IMR-90 (cell line): ENCODE results near the gene TNFRSF4. TPM values are rescaled to one million over a fixed set of nuclear protein-coding genes. Genes with fewer than 3 reads are reported as not detected.

Experiments used
- ATAC-seq: fragments of 200-7000 bp; cut with Tn5 transposase; 2 replicates; pipeline ENCODE4 v1.9.1; 2020; ENCODE audit warnings: low read depth, mild to moderate bottlenecking, moderate library complexity
- BruUV-seq: library from RNA; stranded (reverse); fragments of 400-500 nt; replicated peaks from 2 replicates; lab custom pipeline; 2021; lab: Mats Ljungman, UMichigan
- CTCF ChIA-PET: fragments of 300-600 bp; formaldehyde crosslinking; extraction: SDS; loops from one replicate; lab custom pipeline; 2021; ENCODE audit warnings: antibody characterized with exemption; lab: Yijun Ruan, JAX
- POLR2A ChIA-PET: fragments of 300-600 bp; sonication (Branson Sonifier 250); formaldehyde crosslinking; loops from one replicate; lab custom pipeline; 2022; ENCODE audit warnings: antibody characterized with exemption; ENCODE audit not compliant: unreplicated experiment; lab: Charles Lee
- DNase-seq: peaks from one replicate; pipeline ENCODE4 v3.0.0; 2013
- H2AFZ ChIP-seq: replicated peaks from 2 replicates; pipeline ENCODE3; 2013; ENCODE audit warnings: low read length, mild to moderate bottlenecking; ENCODE audit not compliant: poor library complexity
- H2AK5ac ChIP-seq: 2 replicates; pipeline ENCODE4 v1.6.1; 2013; ENCODE audit warnings: low read depth, low read length, inconsistent platforms
- H2AK9ac ChIP-seq: replicated peaks from 2 replicates; pipeline ENCODE3; 2013; ENCODE audit warnings: mild to moderate bottlenecking, low read depth, low read length, moderate library complexity; ENCODE audit not compliant: poor library complexity
- H2BK120ac ChIP-seq: 2 replicates; pipeline ENCODE4 v1.6.1; 2013; ENCODE audit warnings: low read depth, low read length, inconsistent platforms
- H2BK15ac ChIP-seq: 3 replicates; pipeline ENCODE4 v1.6.1; 2013; ENCODE audit warnings: low read depth, low read length, inconsistent platforms
- H2BK20ac ChIP-seq: 2 replicates; pipeline ENCODE4 v1.6.1; 2013; ENCODE audit warnings: low read depth, mild to moderate bottlenecking, inconsistent platforms, low read length, moderate library complexity
- H2BK5ac ChIP-seq: 2 replicates; pipeline ENCODE4 v1.6.1; 2013; ENCODE audit warnings: mild to moderate bottlenecking, low read depth, low read length, inconsistent platforms; ENCODE audit not compliant: poor library complexity, severe bottlenecking
- H3K14ac ChIP-seq: replicated peaks from 2 replicates; pipeline ENCODE4 v1.6.1; 2013; ENCODE audit warnings: low read depth, low read length, inconsistent platforms
- H3K18ac ChIP-seq: 2 replicates; pipeline ENCODE4 v1.6.1; 2013; ENCODE audit warnings: low read depth, low read length, control low read depth
- H3K23ac ChIP-seq: 2 replicates; pipeline ENCODE4 v1.6.1; 2013; ENCODE audit warnings: low read depth, low read length, inconsistent platforms
- H3K27ac ChIP-seq: 2 replicates; pipeline ENCODE4 v1.5.1; 2013; ENCODE audit warnings: mild to moderate bottlenecking, control low read depth, low read length; ENCODE audit not compliant: insufficient read depth
- H3K27me3 ChIP-seq: 2 replicates; pipeline ENCODE4 v1.6.1; 2013; ENCODE audit warnings: low read length; ENCODE audit not compliant: control insufficient read depth, insufficient read depth
- H3K36me3 ChIP-seq: 2 replicates; pipeline ENCODE4 v1.6.1; 2013; ENCODE audit warnings: low read length, mixed read lengths; ENCODE audit not compliant: control insufficient read depth, insufficient read depth
- H3K4ac ChIP-seq: 2 replicates; pipeline ENCODE4 v1.6.1; 2013; ENCODE audit warnings: low read depth, low read length, inconsistent platforms
- H3K4me1 ChIP-seq: 2 replicates; pipeline ENCODE4 v1.6.1; 2013; ENCODE audit warnings: low read length, mixed read lengths; ENCODE audit not compliant: control insufficient read depth, insufficient read depth
- H3K4me2 ChIP-seq: 2 replicates; pipeline ENCODE4 v1.6.1; 2013; ENCODE audit warnings: low read depth, mild to moderate bottlenecking, control low read depth, low read length, moderate library complexity
- H3K4me3 ChIP-seq: 2 replicates; pipeline ENCODE4 v1.5.1; 2013; ENCODE audit warnings: low read depth, mild to moderate bottlenecking, control low read depth, low read length, moderate library complexity; ENCODE audit not compliant: insufficient read depth
- H3K56ac ChIP-seq: 2 replicates; pipeline ENCODE4 v1.6.1; 2013; ENCODE audit warnings: low read length, inconsistent platforms; ENCODE audit not compliant: insufficient read depth; ENCODE audit errors: extremely low read depth
- H3K79me1 ChIP-seq, 2 experiments: 2 replicates each; pipeline ENCODE4 v1.6.1; 2013; ENCODE audit warnings: low read length in 2 of 2, inconsistent platforms in 1 of 2, low read depth in 1 of 2
- H3K9ac ChIP-seq: 2 replicates; pipeline ENCODE4 v1.6.1; 2013; ENCODE audit warnings: low read depth, low read length, control low read depth
- H3K9me1 ChIP-seq: 2 replicates; pipeline ENCODE4 v1.6.1; 2013; ENCODE audit warnings: low read length, inconsistent platforms; ENCODE audit not compliant: insufficient read depth
- H3K9me3 ChIP-seq: 2 replicates; pipeline ENCODE4 v1.6.1; 2013; ENCODE audit warnings: low read length; ENCODE audit not compliant: control insufficient read depth, insufficient read depth
- H4K20me1 ChIP-seq: 2 replicates; pipeline ENCODE4 v1.6.1; 2013; ENCODE audit warnings: low read length, inconsistent platforms; ENCODE audit not compliant: insufficient read depth
- H4K5ac ChIP-seq: 2 replicates; pipeline ENCODE4 v1.6.1; 2013; ENCODE audit warnings: mild to moderate bottlenecking, low read depth, low read length, control low read depth
- H4K8ac ChIP-seq, 2 experiments: 2 replicates each; pipeline ENCODE4 v1.6.1; 2013; ENCODE audit warnings: low read depth in 2 of 2, low read length in 2 of 2, control low read depth in 1 of 2, inconsistent platforms in 1 of 2
- H4K91ac ChIP-seq: 2 replicates; pipeline ENCODE4 v1.6.1; 2013; ENCODE audit warnings: low read depth, low read length, inconsistent platforms; ENCODE audit not compliant: insufficient read depth
- BHLHE40 ChIP-seq: fragments of 150-350 bp; IDR thresholded peaks from 2 replicates; pipeline ENCODE4 v1.6.1; 2016; ENCODE audit warnings: mild to moderate bottlenecking, low read depth, low read length
- CHD1 ChIP-seq: IDR thresholded peaks from 2 replicates; pipeline ENCODE4 v1.6.1; 2012; ENCODE audit warnings: low read depth, low read length, improper control_type of control experiment
- CTCF ChIP-seq: conservative IDR thresholded peaks from 2 replicates; pipeline ENCODE4 v1.5.1; 2012; ENCODE audit warnings: mild to moderate bottlenecking, low read depth, low read length, improper control_type of control experiment
- MAFK ChIP-seq: IDR thresholded peaks from 2 replicates; pipeline ENCODE4 v1.6.1; 2012; ENCODE audit warnings: low read depth, low read length, improper control_type of control experiment
- MAZ ChIP-seq: IDR thresholded peaks from 2 replicates; pipeline ENCODE4 v1.6.1; 2012; ENCODE audit warnings: low read depth, mild to moderate bottlenecking, low read length, improper control_type of control experiment, moderate library complexity, borderline replicate concordance
- POLR2A ChIP-seq: IDR thresholded peaks from 2 replicates; pipeline ENCODE4 v1.6.1; 2012; ENCODE audit warnings: mild to moderate bottlenecking, low read depth, low read length
- RAD21 ChIP-seq: IDR thresholded peaks from 2 replicates; pipeline ENCODE4 v1.6.1; 2012; ENCODE audit warnings: low read length, improper control_type of control experiment
- RFX5 ChIP-seq: IDR thresholded peaks from 2 replicates; pipeline ENCODE4 v1.8.0; 2012; ENCODE audit warnings: low read depth, mild to moderate bottlenecking, low read length, moderate library complexity
- SMC3 ChIP-seq: fragments of 150-350 bp; IDR thresholded peaks from 2 replicates; pipeline ENCODE4 v1.6.1; 2016; ENCODE audit warnings: low read depth, mild to moderate bottlenecking, antibody characterized with exemption, low read length, moderate library complexity
- WGBS, 2 experiments: methylation state at CpG; one replicate each; pipeline versions ENCODE4 v1.1.5 to v1.1.7; 2013; ENCODE audit warnings: missing lambda C conversion rate in 2 of 2; ENCODE audit not compliant: insufficient read length in 1 of 2; ENCODE audit errors: extremely low coverage in 2 of 2; 5-methylcytosine and 5-hydroxymethylcytosine counted together
- dilution Hi-C: fragments of 300-500 bp; cut with HindIII; formaldehyde crosslinking; loops from one replicate; pipeline ENCODE4 v1.14.3; 2018; ENCODE audit warnings: low sequenced_read_pairs; ENCODE audit not compliant: unreplicated experiment
- in situ Hi-C: fragments of 300-500 bp; cut with MboI; formaldehyde crosslinking; loops from 3 replicates; pipeline ENCODE4 v1.14.3; 2019; ENCODE audit warnings: low sequenced_read_pairs, inconsistent platforms, mixed read lengths
- intact Hi-C: fragments of 100-400 bp; cut with micrococcal nuclease; formaldehyde crosslinking; loops from 2 replicates; pipeline ENCODE4 v1.10.0; 2022
- polyA plus RNA-seq, 3 experiments: library from polyadenylated mRNA; depleted of rRNA; stranded (reverse); fragments of >200 nt; gene quantifications; 2 replicates each; pipeline ENCODE4 v1.2.3, GENCODE V29; 2012; ENCODE audit warnings: low replicate concordance in 1 of 3
- total RNA-seq: library from RNA; depleted of rRNA; stranded (reverse); fragments of >200 nt; gene quantifications from 2 replicates; pipeline ENCODE4 v1.2.3, GENCODE V29; 2012
- TF ChIP-seq, protein P1 (sequence below): fragments of 150-350 bp; IDR thresholded peaks from 2 replicates; pipeline ENCODE4 v1.6.1; 2017; ENCODE audit warnings: mild to moderate bottlenecking, antibody characterized with exemption, low read length, low read depth

TNFRSF4 gene
- total and polyA plus RNA-seq, 2 of the 4 experiments (the other 2 are of a cell fraction): 0.15 TPM; not detected in 1

GRCh38 chr1:1243807-1244191 is 29.8 kb upstream of the TNFRSF4 start:
- Histone ChIP-seq H3K4me2 (no peak overlapping the region), H3K4me1 (peaks cover 8% of the 10 kb centered on the region), H3K56ac (no peak overlapping the region), H3K9me3 (no peaks in the 10 kb centered on the region), H3K9ac (no peak overlapping the region), H2BK20ac (no peak overlapping the region), H4K20me1 (no peaks in the 10 kb centered on the region), H4K8ac (no peak overlapping the region), H2AK9ac (peak overlapping the region; percentile 50), H3K9me1 (no peaks in the 10 kb centered on the region), H3K27ac (no peak overlapping the region), H3K36me3 (peaks cover 2% of the 10 kb centered on the region; the same call in 1 of the 2 replicates), H3K18ac (no peak overlapping the region), H3K79me1 (no peaks in the 10 kb centered on the region), H3K23ac (no peak overlapping the region), H2BK120ac (no peak overlapping the region), H2BK5ac (no peak overlapping the region), H2AFZ (no peak overlapping the region), H2AK5ac (no peak overlapping the region), H4K91ac (no peak overlapping the region), H3K14ac (no peak overlapping the region), H4K5ac (no peak overlapping the region), H3K4me3 (no peak overlapping the region), H3K4ac (no peak overlapping the region), H2BK15ac (no peak overlapping the region), H3K27me3 (no peaks in the 10 kb centered on the region)
- dilution Hi-C loops: no loop called here
- POLR2A ChIA-PET: no interaction called here
- BruUV-seq: no TSS peak
- CTCF ChIA-PET: no interaction called here
- ATAC-seq (no peak), DNase-seq (no peak)
- TF ChIP-seq MAZ: no peak
- no peak for TF ChIP-seq RAD21
- no peak for TF ChIP-seq MAFK
- TF ChIP-seq SMC3: no peak
- TF ChIP-seq, protein P1, sequence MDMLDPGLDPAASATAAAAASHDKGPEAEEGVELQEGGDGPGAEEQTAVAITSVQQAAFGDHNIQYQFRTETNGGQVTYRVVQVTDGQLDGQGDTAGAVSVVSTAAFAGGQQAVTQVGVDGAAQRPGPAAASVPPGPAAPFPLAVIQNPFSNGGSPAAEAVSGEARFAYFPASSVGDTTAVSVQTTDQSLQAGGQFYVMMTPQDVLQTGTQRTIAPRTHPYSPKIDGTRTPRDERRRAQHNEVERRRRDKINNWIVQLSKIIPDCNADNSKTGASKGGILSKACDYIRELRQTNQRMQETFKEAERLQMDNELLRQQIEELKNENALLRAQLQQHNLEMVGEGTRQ: no peak
- no peak for TF ChIP-seq BHLHE40
- no peak for TF ChIP-seq RFX5
- TF ChIP-seq POLR2A: no peak
- no peak for TF ChIP-seq CHD1
- no peak for TF ChIP-seq CTCF
- intact Hi-C loops: no loop called here
- in situ Hi-C loops: no loop called here
- WGBS, 2 experiments: 64% methylated on average over 5 of the region's 23 CpGs; no CpG with 5 or more reads in 1 of the 2 experiments
